ENCODE data around the gene CAMKK1. TPM values are rescaled to one million over a fixed set of nuclear protein-coding genes. Genes with fewer than 3 reads are reported as not detected.
A peak's percentile ranks its signal among the peaks of the same experiment; 100 is the strongest.

The CAMKK1 gene
- total and polyA plus RNA-seq, 8 donors, result 4.2 to 23.0 (median 6.0) TPM

GRCh38 chr17:3889325-3890012, 3.4 kb downstream of the CAMKK1 start:
- intact Hi-C loops (cut with DNase I), result no loop called here

GRCh38 chr17:3888343-3889171, 4.3 kb downstream of the CAMKK1 start:
- peaks cover 2 to 15% (median 2%) of the 10 kb centered on the region in 3 donors for H3K4me1 ChIP-seq
- intact Hi-C loops (cut with DNase I), result no loop called here
- no peak for DNase-seq
- H3K27ac ChIP-seq, result peak overlapping the region in 2 of 4 donors; percentile 15 to 29
- no peaks in the 10 kb centered on the region for H3K9me3 ChIP-seq
- no peak for FAIRE-seq
- no peak for TF ChIP-seq CTCF (IDR thresholded peaks at IDR 0.05)
- H3K36me3 ChIP-seq, result no peaks in the 10 kb centered on the region
- no peaks in the 10 kb centered on the region for H3K27me3 ChIP-seq
- 76 to 79% methylated on average over 47 to 50 of the region's 50 CpGs for WGBS, 2 donors
- ATAC-seq, result peak in 2 of 4 donors; percentile 2 to 17
- H3K4me3 ChIP-seq, result no peak overlapping the region

More at GRCh38 chr17:3889325-3890012, 3.4 kb downstream of the CAMKK1 start:
- Histone ChIP-seq H3K4me3 (no peak overlapping the region), H3K27ac (peak overlapping the region in 1 of 4 donors; percentile 12), H3K27me3 (no peaks in the 10 kb centered on the region), H3K4me1 (peaks cover 11 to 25% (median 11%) of the 10 kb centered on the region in 3 donors), H3K36me3 (no peaks in the 10 kb centered on the region), H3K9me3 (no peaks in the 10 kb centered on the region)
- DNase-seq (no peak), FAIRE-seq (no peak), ATAC-seq (no peak)
- WGBS, 2 donors, result 85 to 86% methylated on average over 17 of the region's 17 CpGs
- TF ChIP-seq CTCF (IDR thresholded peaks at IDR 0.05), result no peak

- H3K9me3 ChIP-seq, result no peaks in the 10 kb centered on the region
- 69 to 82% methylated on average over 9 of the region's 9 CpGs for WGBS, 2 donors
- intact Hi-C loops (cut with DNase I), result no loop called here
- peaks cover 0 to 15% (median 0%) of the 10 kb centered on the region in 3 donors for H3K4me1 ChIP-seq
- DNase-seq (no peak), FAIRE-seq (no peak), ATAC-seq (no peak)
- TF ChIP-seq CTCF (IDR thresholded peaks at IDR 0.05), result no peak
- H3K36me3 ChIP-seq, result no peaks in the 10 kb centered on the region
- no peak overlapping the region for H3K4me3 ChIP-seq
- H3K27ac ChIP-seq, result peak overlapping the region in 2 of 4 donors; percentile 39 to 42
- no peaks in the 10 kb centered on the region for H3K27me3 ChIP-seq
Measured at GRCh38 chr17:3887804-3888203, 5.0 kb downstream of the CAMKK1 start.

DNA sequence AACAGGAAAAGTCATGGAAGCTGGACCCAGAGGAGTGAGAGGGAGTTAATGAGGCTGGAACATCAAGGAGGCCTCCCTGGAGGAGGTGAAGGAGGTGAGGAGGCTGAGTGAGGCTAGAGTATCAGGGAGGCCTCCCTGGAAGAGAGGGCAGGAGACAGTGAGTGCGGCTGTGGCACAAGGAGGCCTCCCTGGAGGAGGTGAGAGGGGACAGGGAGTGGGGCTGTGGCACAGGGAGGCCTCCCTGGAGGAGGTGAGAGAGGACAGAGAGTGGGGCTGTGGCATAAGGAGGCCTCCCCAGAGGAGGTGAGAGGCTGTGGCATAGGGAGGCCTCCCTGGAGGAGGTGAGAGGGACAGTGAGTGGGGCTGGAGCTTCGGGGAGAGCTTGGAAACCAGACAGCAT, 5.5 kb downstream of the CAMKK1 start:
- intact Hi-C loops (cut with DNase I), result no loop called here
- Histone ChIP-seq H3K27me3 (no peaks in the 10 kb centered on the region), H3K9me3 (no peaks in the 10 kb centered on the region), H3K4me1 (peaks cover 0 to 15% (median 0%) of the 10 kb centered on the region in 3 donors), H3K4me3 (no peak overlapping the region), H3K27ac (peak overlapping the region in 2 of 4 donors; percentile 39 to 42), H3K36me3 (no peaks in the 10 kb centered on the region)
- FAIRE-seq (no peak), DNase-seq (no peak), ATAC-seq (no peak)
- TF ChIP-seq CTCF (IDR thresholded peaks at IDR 0.05), result no peak
- WGBS, 2 donors, result 79 to 83% methylated on average over 2 of the region's 2 CpGs
